Fibroblast of skin of right quadriceps (primary cell): ENCODE data around the gene FSCN2.
"Not testable (repeated sequence)": the region's sequence is repeated elsewhere in the genome, so short reads cannot be mapped to it uniquely, and the experiment has no call there.

ENCODE experiments used
- DNase-seq: peaks from one replicate; pipeline ENCODE4 v3.0.0-alpha.2; 2013

Gene FSCN2

GRCh38 chr17:81580481-81580880, 52.3 kb downstream of the FSCN2 start:
- no peak for DNase-seq

- DNase-seq, result no peak
These were observed 53.6 kb downstream of the FSCN2 start for GRCh38 chr17:81581758-81582157.

- DNase-seq, result peak; percentile 53
These were observed 54.2 kb downstream of the FSCN2 start for GRCh38 chr17:81582341-81582740.

- no peak for DNase-seq
These were observed 54.6 kb downstream of the FSCN2 start for GRCh38 chr17:81582749-81583148.

- DNase-seq, result no peak
These were observed 55.6 kb downstream of the FSCN2 start for GRCh38 chr17:81583589-81584342.

GRCh38 chr17:81584771-81585170, 56.6 kb downstream of the FSCN2 start:
- not testable (repeated sequence) for DNase-seq

GRCh38 chr17:81586096-81586495, 57.9 kb downstream of the FSCN2 start:
- no peak for DNase-seq
